SK-N-SH (cell line): ENCODE results near the gene RRM2. TPM values are rescaled to one million over a fixed set of nuclear protein-coding genes. Genes with fewer than 3 reads are reported as not detected.

Experiments
- CTCF ChIA-PET: fragments of 300-600, 350-600 bp; formaldehyde crosslinking; extraction: SDS; loops from one replicate; lab custom pipeline; 2021; lab: Yijun Ruan, JAX
- POLR2A ChIA-PET: fragments of 350-600 bp; sonication (Branson Sonifier 250); formaldehyde crosslinking; extraction: SDS; loops from one replicate; lab custom pipeline; 2020; ENCODE audit warnings: antibody characterized with exemption, inconsistent platforms; lab: Yijun Ruan, JAX
- DNase-seq: peaks from one replicate; pipeline ENCODE4 v3.0.0; 2012
- H2AFZ ChIP-seq: fragments of 200-600 bp; sonication (generic); 2 replicates; pipeline ENCODE4 v1.8.1; 2016; ENCODE audit warnings: antibody characterized with exemption, mild to moderate bottlenecking, low read depth
- H3F3A ChIP-seq: fragments of 200-600 bp; sonication (generic); replicated peaks from 2 replicates; pipeline ENCODE3; 2016; ENCODE audit warnings: antibody characterized with exemption, mild to moderate bottlenecking; ENCODE audit not compliant: insufficient read depth
- H3K27ac ChIP-seq, 2 experiments: fragments of 200-500 bp in 1 of 2; fragments of 200-600 bp in 1 of 2; sonication (Bioruptor generic) in 1 of 2; sonication (generic), shearing (Covaris generic) in 1 of 2; 2 replicates each; pipeline versions ENCODE4 v1.5.1 to v1.6.1; 2014 to 2016; ENCODE audit warnings: low read depth in 2 of 2, inconsistent platforms in 1 of 2, low read length in 1 of 2, mild to moderate bottlenecking in 1 of 2, mixed read lengths in 1 of 2
- H3K27me3 ChIP-seq: fragments of 200-600 bp; sonication (generic), shearing (Covaris generic); 2 replicates; pipeline ENCODE4 v1.6.1; 2016; ENCODE audit warnings: mixed run types; ENCODE audit not compliant: insufficient read depth
- H3K36me3 ChIP-seq, 2 experiments: fragments of 200-500 bp in 1 of 2; fragments of 200-600 bp in 1 of 2; sonication (Bioruptor generic) in 1 of 2; sonication (generic) in 1 of 2; replicated peaks in 1 of 2; 2 replicates each; pipeline versions ENCODE3 to v1.5.1; 2014 to 2016; ENCODE audit warnings: low read length in 1 of 2, mild to moderate bottlenecking in 1 of 2; ENCODE audit not compliant: insufficient read depth in 2 of 2, control insufficient read depth in 1 of 2
- H3K4me1 ChIP-seq, 2 experiments: fragments of 200-500 bp in 1 of 2; fragments of 200-600 bp in 1 of 2; sonication (Bioruptor generic) in 1 of 2; sonication (generic), shearing (Covaris generic) in 1 of 2; 2 replicates each; pipeline versions ENCODE4 v1.5.1 to v1.6.1; 2014 to 2016; ENCODE audit warnings: low read depth in 1 of 2, low read length in 1 of 2, mixed run types in 1 of 2; ENCODE audit not compliant: insufficient read depth in 2 of 2, control insufficient read depth in 1 of 2
- H3K4me2 ChIP-seq: fragments of 200-600 bp; sonication (generic), shearing (Covaris generic); 2 replicates; pipeline ENCODE4 v1.6.1; 2017; ENCODE audit warnings: mixed run types
- H3K4me3 ChIP-seq, 2 experiments: fragments of 200-500 bp in 1 of 2; fragments of 200-600 bp in 1 of 2; sonication (Bioruptor generic) in 1 of 2; sonication (generic), shearing (Covaris generic) in 1 of 2; 2 replicates each; pipeline versions ENCODE4 v1.5.1 to v1.8.1; 2014 to 2016; ENCODE audit warnings: low read depth in 2 of 2, inconsistent platforms in 1 of 2, low read length in 1 of 2, mild to moderate bottlenecking in 1 of 2, mixed read lengths in 1 of 2, moderate library complexity in 1 of 2
- H3K79me2 ChIP-seq: fragments of 200-600 bp; sonication (generic); 2 replicates; pipeline ENCODE4 v1.8.1; 2017; ENCODE audit warnings: mild to moderate bottlenecking; ENCODE audit not compliant: insufficient read depth
- H3K9ac ChIP-seq: fragments of 200-600 bp; sonication (generic); 2 replicates; pipeline ENCODE4 v1.6.1; 2017; ENCODE audit warnings: mixed run types
- H3K9me2 ChIP-seq: fragments of 200-600 bp; sonication (generic); 2 replicates; pipeline ENCODE4 v1.6.1; 2017; ENCODE audit warnings: mixed run types
- H3K9me3 ChIP-seq: fragments of 200-600 bp; sonication (generic); 2 replicates; pipeline ENCODE4 v1.6.1; 2017; ENCODE audit warnings: mixed run types, mild to moderate bottlenecking, moderate library complexity
- H4K20me1 ChIP-seq: fragments of 200-600 bp; sonication (generic); 2 replicates; pipeline ENCODE4 v1.6.1; 2017; ENCODE audit warnings: mild to moderate bottlenecking, mixed run types; ENCODE audit not compliant: insufficient read depth
- EP300 ChIP-seq, 2 experiments: IDR thresholded peaks; 2 replicates each; pipeline versions ENCODE4 v1.4.0 to v1.6.1; 2012; ENCODE audit warnings: borderline replicate concordance in 1 of 2, low read depth in 1 of 2, low read length in 1 of 2
- EZH2phosphoT487 ChIP-seq: fragments of 200-600 bp; sonication (generic); IDR thresholded peaks from 2 replicates; pipeline ENCODE4 v1.6.1; 2017; ENCODE audit warnings: low read depth, mixed run types, mild to moderate bottlenecking, antibody characterized with exemption, moderate library complexity, borderline replicate concordance
- FOXJ3 ChIP-seq: sonication (generic); formaldehyde crosslinking; IDR thresholded peaks from 2 replicates; pipeline ENCODE4 v1.5.1; 2020; ENCODE audit warnings: mild to moderate bottlenecking, missing genetic modification reagents
- FOXM1 ChIP-seq: IDR thresholded peaks from 2 replicates; pipeline ENCODE4 v1.4.0; 2012; ENCODE audit warnings: low read depth, mild to moderate bottlenecking
- GATA2 ChIP-seq: sonication (generic); formaldehyde crosslinking; IDR thresholded peaks from 2 replicates; pipeline ENCODE4 v1.5.0; 2020; ENCODE audit warnings: mild to moderate bottlenecking, missing genetic modification reagents
- JUND ChIP-seq: IDR thresholded peaks from 2 replicates; pipeline ENCODE4 v1.4.0; 2012
- MEF2A ChIP-seq: IDR thresholded peaks from 2 replicates; pipeline ENCODE4 v1.4.0; 2012; ENCODE audit warnings: low read depth, borderline replicate concordance
- MXI1 ChIP-seq: IDR thresholded peaks from 2 replicates; pipeline ENCODE4 v1.6.1; 2012; ENCODE audit warnings: mild to moderate bottlenecking, low read depth, low read length, improper control_type of control experiment
- NFIC ChIP-seq: IDR thresholded peaks from 2 replicates; pipeline ENCODE4 v1.4.0; 2012; ENCODE audit warnings: borderline replicate concordance
- POLR2AphosphoS5 ChIP-seq: IDR thresholded peaks from 2 replicates; pipeline ENCODE4 v1.6.1; 2012; ENCODE audit warnings: low read depth, low read length
- RAD21 ChIP-seq: IDR thresholded peaks from 2 replicates; pipeline ENCODE4 v1.6.1; 2012; ENCODE audit warnings: mild to moderate bottlenecking, low read length
- RCOR1 ChIP-seq: fragments of 150-350 bp; IDR thresholded peaks from 2 replicates; pipeline ENCODE4 v1.6.1; 2017; ENCODE audit warnings: antibody characterized with exemption, low read length
- SIN3A ChIP-seq: IDR thresholded peaks from 2 replicates; pipeline ENCODE4 v1.6.1; 2012; ENCODE audit warnings: low read depth, mild to moderate bottlenecking, low read length, moderate library complexity, borderline replicate concordance
- TAF1 ChIP-seq: IDR thresholded peaks from 2 replicates; pipeline ENCODE4 v1.6.1; 2012; ENCODE audit warnings: low read depth, mild to moderate bottlenecking, low read length, moderate library complexity, borderline replicate concordance
- TCF12 ChIP-seq: IDR thresholded peaks from 2 replicates; pipeline ENCODE4 v1.4.0; 2012
- YY1 ChIP-seq: IDR thresholded peaks from 2 replicates; pipeline ENCODE4 v1.4.0; 2012; ENCODE audit warnings: low read depth, mild to moderate bottlenecking
- WGBS: methylation state at CpG from one replicate; pipeline ENCODE4 v1.1.6; 2017; ENCODE audit warnings: low lambda C conversion rate; 5-methylcytosine and 5-hydroxymethylcytosine counted together
- polyA plus RNA-seq, 3 experiments: library from polyadenylated mRNA; depleted of rRNA; stranded (reverse); fragments of >200 nt; gene quantifications; 2 replicates each; pipeline ENCODE4 v1.2.3, GENCODE V29; 2012
- TF ChIP-seq, protein P1 (sequence below): fragments of 200-600 bp; sonication (generic); IDR thresholded peaks from 2 replicates; pipeline ENCODE4 v1.6.1; 2017; ENCODE audit warnings: antibody characterized with exemption, mild to moderate bottlenecking, moderate library complexity
- TF ChIP-seq, protein P2 (sequence below): fragments of 150-350 bp; IDR thresholded peaks from 2 replicates; pipeline ENCODE4 v1.6.1; 2016; ENCODE audit warnings: mild to moderate bottlenecking, low read depth, low read length
- TF ChIP-seq, protein P3 (sequence below): fragments of 150-350 bp; IDR thresholded peaks from 2 replicates; pipeline ENCODE4 v1.6.1; 2017; ENCODE audit warnings: antibody characterized with exemption, low read length, low read depth, borderline replicate concordance
- TF ChIP-seq, protein P4 (sequence below): IDR thresholded peaks from 2 replicates; pipeline ENCODE4 v1.6.1; 2012; ENCODE audit warnings: mild to moderate bottlenecking, low read depth, low read length, moderate library complexity

The RRM2 gene
- polyA plus RNA-seq, 1 of the 3 experiments (the other 2 are of a cell fraction): 38.9 TPM

DNA sequence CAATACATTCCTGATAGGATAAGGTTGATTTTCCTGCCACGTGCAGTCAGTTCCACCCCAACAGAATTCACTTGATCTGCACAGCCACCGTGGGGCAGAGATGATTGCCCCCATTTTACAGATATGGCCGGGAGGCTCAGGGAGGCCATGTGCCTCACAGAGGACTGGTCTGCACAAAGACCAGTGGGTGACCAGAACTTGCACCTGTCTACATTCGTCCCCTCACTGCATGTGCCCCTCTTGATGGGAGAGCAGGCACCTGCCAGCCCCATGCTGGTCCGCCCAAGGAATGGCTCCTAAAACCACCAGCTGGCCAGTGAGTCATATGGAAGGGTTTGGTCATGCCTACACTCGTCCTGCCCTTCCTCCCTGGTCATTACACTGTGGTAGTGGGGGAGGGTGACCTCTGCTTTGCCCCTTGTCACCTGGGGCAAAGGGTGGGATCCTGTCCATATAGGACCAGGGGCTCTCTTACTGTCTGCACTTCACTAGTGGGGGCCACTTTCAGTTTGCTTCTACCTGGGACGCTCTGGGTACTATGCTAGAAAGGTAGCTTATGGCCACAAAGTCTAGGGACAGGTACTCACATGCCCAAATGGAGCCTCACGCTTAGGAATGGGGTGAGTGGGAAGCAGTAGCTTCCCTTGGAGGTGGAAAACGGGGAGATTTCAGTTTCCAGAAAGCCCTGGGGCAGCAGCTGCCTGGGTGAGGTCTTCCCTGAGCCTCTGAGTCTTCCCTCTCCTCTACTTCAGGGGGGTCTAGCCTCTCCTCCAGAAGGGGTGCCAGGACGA lies 14.7 kb downstream of the RRM2 start (continued):
- TF ChIP-seq, protein P1, sequence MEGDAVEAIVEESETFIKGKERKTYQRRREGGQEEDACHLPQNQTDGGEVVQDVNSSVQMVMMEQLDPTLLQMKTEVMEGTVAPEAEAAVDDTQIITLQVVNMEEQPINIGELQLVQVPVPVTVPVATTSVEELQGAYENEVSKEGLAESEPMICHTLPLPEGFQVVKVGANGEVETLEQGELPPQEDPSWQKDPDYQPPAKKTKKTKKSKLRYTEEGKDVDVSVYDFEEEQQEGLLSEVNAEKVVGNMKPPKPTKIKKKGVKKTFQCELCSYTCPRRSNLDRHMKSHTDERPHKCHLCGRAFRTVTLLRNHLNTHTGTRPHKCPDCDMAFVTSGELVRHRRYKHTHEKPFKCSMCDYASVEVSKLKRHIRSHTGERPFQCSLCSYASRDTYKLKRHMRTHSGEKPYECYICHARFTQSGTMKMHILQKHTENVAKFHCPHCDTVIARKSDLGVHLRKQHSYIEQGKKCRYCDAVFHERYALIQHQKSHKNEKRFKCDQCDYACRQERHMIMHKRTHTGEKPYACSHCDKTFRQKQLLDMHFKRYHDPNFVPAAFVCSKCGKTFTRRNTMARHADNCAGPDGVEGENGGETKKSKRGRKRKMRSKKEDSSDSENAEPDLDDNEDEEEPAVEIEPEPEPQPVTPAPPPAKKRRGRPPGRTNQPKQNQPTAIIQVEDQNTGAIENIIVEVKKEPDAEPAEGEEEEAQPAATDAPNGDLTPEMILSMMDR: no peak
- TF ChIP-seq RCOR1 (no peak), FOXJ3 (CRISPR knock-in tag) (no peak), EP300 (IDR thresholded peaks at IDR 0.05; ENCODE audit: borderline replicate concordance in 1 of 2, low read depth in 1 of 2, low read length in 1 of 2) (no peak), GATA2 (CRISPR knock-in tag) (no peak), RAD21 (no peak), TAF1 (no peak), TCF12 (peak; percentile 34; the same call in 1 of the 2 replicates), MEF2A (no peak), JUND (no peak)
- TF ChIP-seq, protein P2, sequence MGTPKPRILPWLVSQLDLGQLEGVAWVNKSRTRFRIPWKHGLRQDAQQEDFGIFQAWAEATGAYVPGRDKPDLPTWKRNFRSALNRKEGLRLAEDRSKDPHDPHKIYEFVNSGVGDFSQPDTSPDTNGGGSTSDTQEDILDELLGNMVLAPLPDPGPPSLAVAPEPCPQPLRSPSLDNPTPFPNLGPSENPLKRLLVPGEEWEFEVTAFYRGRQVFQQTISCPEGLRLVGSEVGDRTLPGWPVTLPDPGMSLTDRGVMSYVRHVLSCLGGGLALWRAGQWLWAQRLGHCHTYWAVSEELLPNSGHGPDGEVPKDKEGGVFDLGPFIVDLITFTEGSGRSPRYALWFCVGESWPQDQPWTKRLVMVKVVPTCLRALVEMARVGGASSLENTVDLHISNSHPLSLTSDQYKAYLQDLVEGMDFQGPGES: no peak

DNA sequence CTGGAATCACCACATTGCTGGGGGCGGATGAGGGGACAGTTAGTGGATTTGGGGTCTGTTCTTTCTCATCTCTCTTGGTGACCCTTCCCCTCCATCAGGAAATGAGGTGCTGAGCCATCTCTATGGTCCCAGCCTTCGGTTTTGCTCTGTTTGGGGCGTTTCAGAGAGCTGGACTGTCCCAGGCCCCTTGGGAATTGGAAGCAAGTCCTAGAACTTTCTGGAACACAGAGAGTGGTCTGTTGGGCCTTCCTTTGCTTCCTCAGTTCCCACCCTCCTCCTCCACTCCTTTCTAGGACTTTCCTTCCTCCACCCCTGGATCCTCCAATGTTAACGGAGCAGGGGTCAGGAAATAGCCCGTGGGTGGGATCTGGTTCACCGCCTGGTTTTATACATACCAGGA lies 17.0 kb downstream of the RRM2 start:
- ChIA-PET POLR2A (interaction anchor here (3.0 kb wide), 1 partner anchor 296 kb away, joined by 13 read pairs; no protein-coding TSS in a partner anchor), CTCF (interaction anchor here (1.0 to 24.5 kb wide), 12 partner anchors 10 to 528 kb away, joined by 3 to 403 read pairs (median 30); partner anchors contain the start of genes HPCAL1 and RRM2)
- peaks cover 0 to 2% of the 10 kb centered on the region in 2 experiments; a peak in 1 of 4 replicates for H3K4me1 ChIP-seq
- H3K79me2 ChIP-seq: no peaks in the 10 kb centered on the region
- peaks cover 17% of the 10 kb centered on the region for H3F3A ChIP-seq
- no peak overlapping the region for H2AFZ ChIP-seq
- no peak overlapping the region for H3K4me3 ChIP-seq
- no peak overlapping the region for H3K4me2 ChIP-seq
- TF ChIP-seq EZH2phosphoT487 (no peak), POLR2AphosphoS5 (no peak), NFIC (no peak), TCF12 (no peak), MXI1 (no peak), FOXJ3 (CRISPR knock-in tag) (no peak), YY1 (no peak), FOXM1 (no peak), SIN3A (no peak)
- TF ChIP-seq, protein P1: no peak
- TF ChIP-seq, protein P3, sequence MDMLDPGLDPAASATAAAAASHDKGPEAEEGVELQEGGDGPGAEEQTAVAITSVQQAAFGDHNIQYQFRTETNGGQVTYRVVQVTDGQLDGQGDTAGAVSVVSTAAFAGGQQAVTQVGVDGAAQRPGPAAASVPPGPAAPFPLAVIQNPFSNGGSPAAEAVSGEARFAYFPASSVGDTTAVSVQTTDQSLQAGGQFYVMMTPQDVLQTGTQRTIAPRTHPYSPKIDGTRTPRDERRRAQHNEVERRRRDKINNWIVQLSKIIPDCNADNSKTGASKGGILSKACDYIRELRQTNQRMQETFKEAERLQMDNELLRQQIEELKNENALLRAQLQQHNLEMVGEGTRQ: no peak
- TF ChIP-seq, protein P4, sequence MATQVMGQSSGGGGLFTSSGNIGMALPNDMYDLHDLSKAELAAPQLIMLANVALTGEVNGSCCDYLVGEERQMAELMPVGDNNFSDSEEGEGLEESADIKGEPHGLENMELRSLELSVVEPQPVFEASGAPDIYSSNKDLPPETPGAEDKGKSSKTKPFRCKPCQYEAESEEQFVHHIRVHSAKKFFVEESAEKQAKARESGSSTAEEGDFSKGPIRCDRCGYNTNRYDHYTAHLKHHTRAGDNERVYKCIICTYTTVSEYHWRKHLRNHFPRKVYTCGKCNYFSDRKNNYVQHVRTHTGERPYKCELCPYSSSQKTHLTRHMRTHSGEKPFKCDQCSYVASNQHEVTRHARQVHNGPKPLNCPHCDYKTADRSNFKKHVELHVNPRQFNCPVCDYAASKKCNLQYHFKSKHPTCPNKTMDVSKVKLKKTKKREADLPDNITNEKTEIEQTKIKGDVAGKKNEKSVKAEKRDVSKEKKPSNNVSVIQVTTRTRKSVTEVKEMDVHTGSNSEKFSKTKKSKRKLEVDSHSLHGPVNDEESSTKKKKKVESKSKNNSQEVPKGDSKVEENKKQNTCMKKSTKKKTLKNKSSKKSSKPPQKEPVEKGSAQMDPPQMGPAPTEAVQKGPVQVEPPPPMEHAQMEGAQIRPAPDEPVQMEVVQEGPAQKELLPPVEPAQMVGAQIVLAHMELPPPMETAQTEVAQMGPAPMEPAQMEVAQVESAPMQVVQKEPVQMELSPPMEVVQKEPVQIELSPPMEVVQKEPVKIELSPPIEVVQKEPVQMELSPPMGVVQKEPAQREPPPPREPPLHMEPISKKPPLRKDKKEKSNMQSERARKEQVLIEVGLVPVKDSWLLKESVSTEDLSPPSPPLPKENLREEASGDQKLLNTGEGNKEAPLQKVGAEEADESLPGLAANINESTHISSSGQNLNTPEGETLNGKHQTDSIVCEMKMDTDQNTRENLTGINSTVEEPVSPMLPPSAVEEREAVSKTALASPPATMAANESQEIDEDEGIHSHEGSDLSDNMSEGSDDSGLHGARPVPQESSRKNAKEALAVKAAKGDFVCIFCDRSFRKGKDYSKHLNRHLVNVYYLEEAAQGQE: no peak
- DNase-seq: no peak
- no peaks in the 10 kb centered on the region for H3K27me3 ChIP-seq
- H3K36me3 ChIP-seq: no peaks in the 10 kb centered on the region
- no peak overlapping the region for H3K27ac ChIP-seq
- H3K9me3 ChIP-seq: no peaks in the 10 kb centered on the region
- 91% methylated on average over 6 of the region's 6 CpGs for WGBS
- no peaks in the 10 kb centered on the region; the same call in 1 of the 2 replicates for H4K20me1 ChIP-seq
- H3K9ac ChIP-seq: no peak overlapping the region
- no peaks in the 10 kb centered on the region for H3K9me2 ChIP-seq
